Parathyroid adenoma (tissue), 2 donors: ENCODE measurements around the gene KRTAP5-2.
"Not testable (repeated sequence)": the region's sequence is repeated elsewhere in the genome, so short reads cannot be mapped to it uniquely, and the experiment has no call there.

ENCODE experiments used
- H2AFZ ChIP-seq: fragments of 300-600 bp; sonication (generic); one replicate; pipeline ENCODE4 v1.7.0; 2017; ENCODE audit warnings: antibody characterized with exemption, mild to moderate bottlenecking
- H3K27ac ChIP-seq: fragments of 300-600 bp; sonication (generic); one replicate; pipeline ENCODE4 v1.7.0; 2017
- H3K27me3 ChIP-seq: fragments of 300-600 bp; sonication (generic); one replicate; pipeline ENCODE4 v1.7.0; 2017; ENCODE audit warnings: low read length; ENCODE audit not compliant: control insufficient read depth, insufficient read depth
- H3K36me3 ChIP-seq: fragments of 300-600 bp; sonication (generic); one replicate; pipeline ENCODE4 v1.7.0; 2017; ENCODE audit warnings: low read length; ENCODE audit not compliant: control insufficient read depth, insufficient read depth
- H3K4me1 ChIP-seq: fragments of 300-600 bp; sonication (generic); one replicate; pipeline ENCODE4 v1.7.0; 2017; ENCODE audit warnings: control low read depth
- H3K4me2 ChIP-seq: fragments of 300-600 bp; sonication (generic); one replicate; pipeline ENCODE4 v1.7.0; 2017; ENCODE audit warnings: low read length
- H3K4me3 ChIP-seq: fragments of 300-600 bp; sonication (generic); one replicate; pipeline ENCODE4 v1.7.0; 2017; ENCODE audit warnings: low read depth, low read length
- H3K79me2 ChIP-seq: fragments of 300-600 bp; sonication (generic); one replicate; pipeline ENCODE4 v1.7.0; 2017; ENCODE audit warnings: control low read depth
- H3K9ac ChIP-seq: fragments of 300-600 bp; sonication (generic); one replicate; pipeline ENCODE4 v1.7.0; 2017; ENCODE audit warnings: mild to moderate bottlenecking
- H3K9me3 ChIP-seq: fragments of 300-600 bp; sonication (generic); one replicate; pipeline ENCODE4 v1.7.0; 2017; ENCODE audit warnings: low read length; ENCODE audit not compliant: control insufficient read depth
- TF ChIP-seq, protein P1 (sequence below): fragments of 300-600 bp; sonication (generic); IDR thresholded peaks from one replicate; pipeline ENCODE4 v1.7.0; 2017; ENCODE audit warnings: antibody characterized with exemption, mild to moderate bottlenecking
- donor health status: primary hyperparathyroidism.

KRTAP5-2 gene, protein sequence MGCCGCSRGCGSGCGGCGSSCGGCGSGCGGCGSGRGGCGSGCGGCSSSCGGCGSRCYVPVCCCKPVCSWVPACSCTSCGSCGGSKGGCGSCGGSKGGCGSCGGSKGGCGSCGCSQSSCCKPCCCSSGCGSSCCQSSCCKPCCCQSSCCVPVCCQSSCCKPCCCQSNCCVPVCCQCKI

DNA sequence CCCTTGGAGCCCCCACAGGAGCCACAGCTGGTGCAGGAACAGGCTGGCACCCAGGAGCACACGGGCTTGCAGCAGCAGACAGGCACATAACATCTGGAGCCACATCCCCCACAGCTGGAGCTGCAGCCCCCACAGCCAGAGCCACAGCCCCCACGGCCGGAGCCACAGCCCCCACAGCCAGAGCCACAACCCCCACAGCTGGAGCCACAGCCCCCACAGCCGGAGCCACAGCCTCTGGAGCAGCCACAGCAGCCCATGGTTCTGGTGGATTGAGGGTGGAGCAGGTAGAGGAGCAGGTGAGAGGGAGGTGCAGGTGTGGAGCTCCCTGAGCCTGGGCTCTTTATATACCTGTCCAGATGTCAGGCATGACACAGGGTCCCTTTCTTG is at the start of gene KRTAP5-2:
TSS of gene KRTAP5-2 (minus strand) at position 301 of the 387 bp plus-strand sequence. CDS start at position 257, 44 bp downstream.
- no peaks in the 10 kb centered on the region for H3K79me2 ChIP-seq
- H3K27ac ChIP-seq = no peak within 1 kb of the TSS
- no peak within 1 kb of the TSS for H2AFZ ChIP-seq
- H3K4me2 ChIP-seq = no peak within 1 kb of the TSS
- H3K27me3 ChIP-seq = no peaks in the 10 kb centered on the region
- H3K9me3 ChIP-seq = no peaks in the 10 kb centered on the region
- TF ChIP-seq, protein P1, sequence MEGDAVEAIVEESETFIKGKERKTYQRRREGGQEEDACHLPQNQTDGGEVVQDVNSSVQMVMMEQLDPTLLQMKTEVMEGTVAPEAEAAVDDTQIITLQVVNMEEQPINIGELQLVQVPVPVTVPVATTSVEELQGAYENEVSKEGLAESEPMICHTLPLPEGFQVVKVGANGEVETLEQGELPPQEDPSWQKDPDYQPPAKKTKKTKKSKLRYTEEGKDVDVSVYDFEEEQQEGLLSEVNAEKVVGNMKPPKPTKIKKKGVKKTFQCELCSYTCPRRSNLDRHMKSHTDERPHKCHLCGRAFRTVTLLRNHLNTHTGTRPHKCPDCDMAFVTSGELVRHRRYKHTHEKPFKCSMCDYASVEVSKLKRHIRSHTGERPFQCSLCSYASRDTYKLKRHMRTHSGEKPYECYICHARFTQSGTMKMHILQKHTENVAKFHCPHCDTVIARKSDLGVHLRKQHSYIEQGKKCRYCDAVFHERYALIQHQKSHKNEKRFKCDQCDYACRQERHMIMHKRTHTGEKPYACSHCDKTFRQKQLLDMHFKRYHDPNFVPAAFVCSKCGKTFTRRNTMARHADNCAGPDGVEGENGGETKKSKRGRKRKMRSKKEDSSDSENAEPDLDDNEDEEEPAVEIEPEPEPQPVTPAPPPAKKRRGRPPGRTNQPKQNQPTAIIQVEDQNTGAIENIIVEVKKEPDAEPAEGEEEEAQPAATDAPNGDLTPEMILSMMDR = no peak
- H3K4me3 ChIP-seq = no peak within 1 kb of the TSS
- no peaks in the 10 kb centered on the region for H3K36me3 ChIP-seq
- no peaks in the 10 kb centered on the region for H3K4me1 ChIP-seq
- H3K9ac ChIP-seq = no peak within 1 kb of the TSS

DNA sequence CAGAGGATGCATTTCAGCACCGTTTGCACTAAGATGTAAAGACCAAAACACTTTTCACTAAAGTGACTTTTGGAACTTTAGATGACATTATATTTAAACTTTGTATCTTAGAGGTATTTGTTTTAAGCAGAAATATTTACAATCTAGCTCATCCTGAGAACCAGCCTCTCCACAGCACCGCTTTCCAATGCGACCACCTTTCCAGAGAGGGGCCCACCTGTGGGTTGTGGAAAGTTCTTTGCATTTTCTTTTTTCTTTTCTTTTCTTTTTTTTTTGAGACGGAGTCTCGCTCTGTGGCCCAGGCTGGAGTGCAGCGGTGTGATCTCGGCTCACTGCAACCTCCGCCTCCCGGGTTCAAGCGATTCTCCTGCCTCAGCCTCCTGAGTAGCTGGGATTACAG is 48.4 kb upstream of the KRTAP5-2 start:
- H3K36me3 ChIP-seq, H3K27ac ChIP-seq, H2AFZ ChIP-seq, H3K9ac ChIP-seq, H3K27me3 ChIP-seq, H3K4me1 ChIP-seq, H3K9me3 ChIP-seq, H3K79me2 ChIP-seq, H3K4me2 ChIP-seq, H3K4me3 ChIP-seq: not testable (repeated sequence)

DNA sequence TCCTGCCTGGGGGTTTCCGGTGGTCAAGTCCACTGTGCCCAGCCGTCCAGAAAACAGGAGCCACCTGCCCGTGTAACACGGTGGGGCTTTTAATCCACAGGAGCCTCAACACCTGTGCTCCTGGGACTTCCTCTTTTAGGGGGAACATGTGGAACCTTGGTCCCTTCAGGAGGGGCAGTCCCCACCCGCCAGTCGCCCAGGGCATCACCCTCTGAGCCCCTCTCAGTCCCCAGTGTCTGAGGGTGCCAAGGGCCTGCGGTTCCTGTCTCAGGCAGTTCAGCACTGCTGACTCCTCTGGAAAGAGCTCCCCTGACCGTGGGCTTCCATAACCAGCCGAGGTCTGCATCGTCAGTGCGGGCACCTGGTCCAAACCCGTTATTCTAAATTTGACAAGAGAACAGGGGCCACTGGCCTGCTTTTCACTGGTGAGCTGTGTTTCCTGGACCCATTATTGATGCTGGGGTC is 47.3 kb upstream of the KRTAP5-2 start:
- Histone ChIP-seq H3K36me3 (no peaks in the 10 kb centered on the region), H3K27me3 (no peaks in the 10 kb centered on the region), H3K4me2 (no peak overlapping the region), H3K9ac (no peak overlapping the region), H3K27ac (no peak overlapping the region), H3K9me3 (no peaks in the 10 kb centered on the region), H3K4me3 (no peak overlapping the region), H2AFZ (no peak overlapping the region), H3K4me1 (no peaks in the 10 kb centered on the region), H3K79me2 (no peaks in the 10 kb centered on the region)
- TF ChIP-seq, protein P1 = no peak

DNA sequence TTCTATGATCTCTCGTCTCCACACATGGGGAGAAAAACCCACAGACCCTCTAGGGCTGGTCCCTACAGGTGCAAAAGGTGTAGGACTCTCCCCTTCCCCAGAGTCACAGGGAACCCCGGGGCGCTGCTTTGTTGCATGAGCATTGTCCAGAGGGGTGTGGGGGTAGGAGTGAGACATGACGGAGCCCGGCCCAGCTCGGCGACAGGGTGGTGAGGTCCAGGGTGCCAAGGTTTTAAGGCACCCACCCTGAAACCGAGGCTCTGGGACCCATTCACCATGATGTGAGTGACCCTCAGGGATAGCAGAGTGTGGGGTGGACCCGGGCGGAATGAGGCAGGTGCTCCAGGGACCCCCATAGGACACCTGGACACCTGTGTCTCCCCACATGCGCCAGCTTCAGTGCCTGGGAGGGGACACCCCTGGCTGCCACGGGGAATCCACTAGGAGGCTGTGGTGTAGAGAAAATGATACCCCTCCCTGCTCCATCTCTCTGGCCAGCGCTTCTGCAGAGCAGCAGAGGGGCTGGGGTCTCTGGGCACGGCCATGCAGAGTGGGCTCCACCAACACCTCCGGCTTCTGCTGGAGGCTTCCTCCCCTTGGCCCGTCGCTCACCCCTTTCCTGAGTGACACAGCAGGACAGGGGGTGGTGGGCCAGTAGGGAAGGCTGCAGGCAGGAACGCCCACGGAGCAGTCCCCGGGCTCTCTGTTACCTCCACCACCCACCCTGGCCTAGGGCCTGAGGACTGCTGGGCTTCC is 46.7 kb upstream of the KRTAP5-2 start:
- no peaks in the 10 kb centered on the region for H3K27me3 ChIP-seq
- no peak overlapping the region for H3K27ac ChIP-seq
- H3K4me2 ChIP-seq = no peak overlapping the region
- H3K36me3 ChIP-seq = no peaks in the 10 kb centered on the region
- no peaks in the 10 kb centered on the region for H3K79me2 ChIP-seq
- no peaks in the 10 kb centered on the region for H3K9me3 ChIP-seq
- no peak overlapping the region for H3K4me3 ChIP-seq
- no peak overlapping the region for H3K9ac ChIP-seq
- TF ChIP-seq, protein P1 = no peak
- H2AFZ ChIP-seq = no peak overlapping the region
- no peaks in the 10 kb centered on the region for H3K4me1 ChIP-seq

DNA sequence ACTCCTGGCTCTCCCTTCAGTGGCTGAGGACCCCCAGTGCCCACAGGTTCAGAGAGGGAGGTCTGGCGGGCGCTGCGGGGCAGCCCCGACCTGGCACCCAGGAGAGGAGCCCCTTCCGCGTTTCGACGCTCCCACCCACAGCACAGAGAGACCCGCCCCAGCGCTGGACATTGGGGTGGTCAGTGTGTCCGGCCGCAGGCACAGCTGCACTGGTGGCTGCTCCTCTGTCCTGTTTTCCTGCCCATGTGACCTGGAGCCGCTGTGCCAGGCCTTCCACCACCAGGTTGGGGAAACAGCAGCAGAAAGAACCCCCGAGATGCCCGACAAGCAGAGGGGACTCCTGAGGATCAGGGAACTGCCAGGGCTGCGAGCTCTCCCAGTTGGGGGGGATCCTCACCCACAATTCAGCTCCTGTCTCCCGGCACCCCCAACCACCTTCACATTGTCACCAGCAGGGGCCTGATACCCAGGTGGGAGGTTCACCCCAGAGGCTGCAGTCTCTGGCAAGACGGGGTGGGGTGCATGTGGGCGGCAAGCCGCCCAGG is 45.1 kb upstream of the KRTAP5-2 start:
- Histone ChIP-seq H3K27ac (no peak overlapping the region), H2AFZ (no peak overlapping the region), H3K9ac (no peak overlapping the region), H3K4me2 (no peak overlapping the region), H3K4me1 (peaks cover 4% of the 10 kb centered on the region), H3K4me3 (no peak overlapping the region), H3K36me3 (no peaks in the 10 kb centered on the region), H3K79me2 (no peaks in the 10 kb centered on the region), H3K9me3 (no peaks in the 10 kb centered on the region), H3K27me3 (no peaks in the 10 kb centered on the region)
- TF ChIP-seq, protein P1 = no peak
